Upper lobe of right lung (tissue), 1 donor: Measurements from ENCODE around the gene BMP7. TPM values are rescaled to one million over a fixed set of nuclear protein-coding genes. Genes with fewer than 3 reads are reported as not detected.

Experiments used
- ATAC-seq: fragments of 200-7000 bp; cut with Tn5 transposase; one replicate; pipeline ENCODE4 v1.9.1; 2020; ENCODE audit warnings: mild to moderate bottlenecking, moderate library complexity
- DNase-seq: peaks from one replicate; pipeline ENCODE4 v3.0.0-alpha.2; 2020
- H3K27ac ChIP-seq: fragments of 200-600 bp; one replicate; pipeline ENCODE4 v1.8.0; 2022
- H3K27me3 ChIP-seq: fragments of 200-600 bp; one replicate; pipeline ENCODE4 v1.8.0; 2022; ENCODE audit warnings: mild to moderate bottlenecking
- H3K36me3 ChIP-seq: fragments of 200-600 bp; one replicate; pipeline ENCODE4 v1.8.0; 2022
- H3K4me1 ChIP-seq: fragments of 200-600 bp; one replicate; pipeline ENCODE4 v1.8.0; 2022
- H3K4me3 ChIP-seq: fragments of 200-600 bp; one replicate; pipeline ENCODE4 v1.8.0; 2022; ENCODE audit warnings: mild to moderate bottlenecking
- H3K9me3 ChIP-seq: fragments of 200-600 bp; one replicate; pipeline ENCODE4 v1.8.0; 2022
- intact Hi-C: fragments of 100-400 bp; cut with DNase I; formaldehyde crosslinking; loops from one replicate; pipeline ENCODE4 v1.11.0; 2022
- total RNA-seq: library from RNA; stranded (reverse); fragmentation: NEBNext Ultra II Directional; extraction: Animal tissue kit (Norgen Biotek cat#: 25700); gene quantifications from one replicate; pipeline ENCODE4 v1.2.1, GENCODE V29; 2021
- TF ChIP-seq, protein P1 (sequence below): fragments of 200-600 bp; IDR thresholded peaks from one replicate; pipeline ENCODE4 v1.8.0; 2022; ENCODE audit warnings: antibody characterized with exemption
- donor health status: DM: no; HTN: yes; CAD: no; lungs with severe emphysema.

The BMP7 gene
- total RNA-seq, 1 donor from 2014 or later: 1.2 TPM

DNA sequence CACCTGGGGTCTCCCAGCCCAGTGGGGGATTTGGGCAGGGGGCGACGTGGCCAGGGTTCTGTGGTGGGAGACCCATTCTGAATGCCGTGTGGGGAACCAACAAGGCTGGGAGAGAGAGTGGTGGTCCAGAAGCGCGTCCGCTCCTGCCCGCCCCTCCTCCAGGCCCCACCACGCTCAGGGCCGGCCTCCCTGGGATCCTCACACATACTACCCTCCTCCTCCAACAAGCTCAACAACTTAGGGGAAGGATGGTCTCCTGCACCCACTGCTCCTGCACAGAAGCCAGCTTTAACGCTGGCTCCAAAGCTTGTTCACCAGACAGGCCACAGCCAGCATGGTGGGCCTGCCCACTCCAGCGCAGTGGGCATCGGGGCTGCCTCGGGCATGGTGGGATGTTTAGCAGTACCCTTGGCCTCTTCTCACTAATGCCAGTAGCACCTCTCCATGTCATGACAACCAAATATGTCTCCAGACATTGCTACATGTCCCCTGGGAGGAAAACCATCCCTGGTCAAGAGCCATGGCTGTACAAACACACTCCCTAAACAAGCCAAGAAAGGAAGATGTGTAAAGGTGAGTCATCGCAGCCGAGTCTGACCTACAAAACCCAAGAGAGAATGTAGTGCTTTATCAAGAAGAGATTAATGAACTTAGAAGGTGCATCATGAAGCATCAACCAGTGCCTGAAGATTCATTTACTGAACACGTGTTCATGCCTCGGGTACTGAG is 75.7 kb downstream of the BMP7 start:
- intact Hi-C loops: no loop called here
- TF ChIP-seq, protein P1, sequence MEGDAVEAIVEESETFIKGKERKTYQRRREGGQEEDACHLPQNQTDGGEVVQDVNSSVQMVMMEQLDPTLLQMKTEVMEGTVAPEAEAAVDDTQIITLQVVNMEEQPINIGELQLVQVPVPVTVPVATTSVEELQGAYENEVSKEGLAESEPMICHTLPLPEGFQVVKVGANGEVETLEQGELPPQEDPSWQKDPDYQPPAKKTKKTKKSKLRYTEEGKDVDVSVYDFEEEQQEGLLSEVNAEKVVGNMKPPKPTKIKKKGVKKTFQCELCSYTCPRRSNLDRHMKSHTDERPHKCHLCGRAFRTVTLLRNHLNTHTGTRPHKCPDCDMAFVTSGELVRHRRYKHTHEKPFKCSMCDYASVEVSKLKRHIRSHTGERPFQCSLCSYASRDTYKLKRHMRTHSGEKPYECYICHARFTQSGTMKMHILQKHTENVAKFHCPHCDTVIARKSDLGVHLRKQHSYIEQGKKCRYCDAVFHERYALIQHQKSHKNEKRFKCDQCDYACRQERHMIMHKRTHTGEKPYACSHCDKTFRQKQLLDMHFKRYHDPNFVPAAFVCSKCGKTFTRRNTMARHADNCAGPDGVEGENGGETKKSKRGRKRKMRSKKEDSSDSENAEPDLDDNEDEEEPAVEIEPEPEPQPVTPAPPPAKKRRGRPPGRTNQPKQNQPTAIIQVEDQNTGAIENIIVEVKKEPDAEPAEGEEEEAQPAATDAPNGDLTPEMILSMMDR: no peak
- H3K27me3 ChIP-seq: no peaks in the 10 kb centered on the region
- H3K4me1 ChIP-seq: no peaks in the 10 kb centered on the region
- H3K4me3 ChIP-seq: no peak overlapping the region
- DNase-seq (no peak), ATAC-seq (no peak)
- H3K9me3 ChIP-seq: no peaks in the 10 kb centered on the region
- H3K27ac ChIP-seq: no peak overlapping the region
- H3K36me3 ChIP-seq: no peaks in the 10 kb centered on the region

DNA sequence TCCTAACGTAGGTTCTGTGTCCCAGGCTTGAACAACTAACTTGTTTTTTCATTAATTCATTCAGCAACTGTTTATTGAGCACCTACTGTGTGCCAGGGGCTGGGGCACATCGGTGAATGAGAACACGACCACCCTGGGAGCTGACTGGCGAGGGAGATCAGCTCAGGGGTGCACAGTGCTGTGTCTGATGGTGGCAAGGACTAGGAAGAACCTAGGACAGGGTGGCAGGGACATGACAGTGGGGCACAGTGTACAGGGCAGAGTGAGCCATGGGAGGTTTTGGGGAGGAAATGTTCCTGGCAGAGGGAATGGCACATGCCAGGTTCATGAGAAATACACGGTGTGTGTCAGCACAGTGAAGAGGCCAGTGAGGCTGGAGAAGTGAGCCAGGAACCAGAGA is 76.7 kb downstream of the BMP7 start:
- H3K4me1 ChIP-seq: no peaks in the 10 kb centered on the region
- H3K36me3 ChIP-seq: no peaks in the 10 kb centered on the region
- H3K27me3 ChIP-seq: no peaks in the 10 kb centered on the region
- TF ChIP-seq, protein P1: no peak
- intact Hi-C loops: no loop called here
- no peak overlapping the region for H3K27ac ChIP-seq
- H3K9me3 ChIP-seq: no peaks in the 10 kb centered on the region
- DNase-seq (no peak), ATAC-seq (peak; percentile 30)
- no peak overlapping the region for H3K4me3 ChIP-seq

DNA sequence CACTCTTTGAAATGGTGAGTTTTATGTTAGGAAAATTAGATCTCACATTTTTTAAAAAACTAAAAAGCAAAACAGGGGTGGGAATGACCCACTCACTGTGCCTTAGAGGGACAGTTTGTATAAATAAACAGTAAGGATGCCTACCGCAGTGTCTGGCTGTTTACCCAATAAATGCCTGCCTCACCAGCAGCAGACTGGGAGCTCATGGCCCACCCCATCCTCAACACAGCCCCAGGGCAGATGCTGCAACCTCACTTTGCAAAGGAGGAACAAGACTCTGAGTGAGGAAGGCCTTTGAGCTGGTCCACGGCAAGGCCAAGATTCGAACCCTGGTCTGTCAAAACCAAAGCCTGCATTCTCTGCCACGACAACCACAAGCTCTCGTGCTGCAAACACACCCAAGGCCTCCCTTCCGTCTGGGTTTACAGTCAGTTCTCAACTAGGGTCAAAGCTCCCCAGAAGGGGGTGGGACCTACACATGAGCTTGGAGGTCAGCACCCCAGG is 77.8 kb downstream of the BMP7 start:
- no peak overlapping the region for H3K27ac ChIP-seq
- TF ChIP-seq, protein P1: no peak
- H3K4me1 ChIP-seq: no peaks in the 10 kb centered on the region
- H3K36me3 ChIP-seq: no peaks in the 10 kb centered on the region
- no peak for ATAC-seq
- H3K27me3 ChIP-seq: no peaks in the 10 kb centered on the region
- no peak for DNase-seq
- H3K9me3 ChIP-seq: no peaks in the 10 kb centered on the region
- no peak overlapping the region for H3K4me3 ChIP-seq
- intact Hi-C loops: no loop called here

DNA sequence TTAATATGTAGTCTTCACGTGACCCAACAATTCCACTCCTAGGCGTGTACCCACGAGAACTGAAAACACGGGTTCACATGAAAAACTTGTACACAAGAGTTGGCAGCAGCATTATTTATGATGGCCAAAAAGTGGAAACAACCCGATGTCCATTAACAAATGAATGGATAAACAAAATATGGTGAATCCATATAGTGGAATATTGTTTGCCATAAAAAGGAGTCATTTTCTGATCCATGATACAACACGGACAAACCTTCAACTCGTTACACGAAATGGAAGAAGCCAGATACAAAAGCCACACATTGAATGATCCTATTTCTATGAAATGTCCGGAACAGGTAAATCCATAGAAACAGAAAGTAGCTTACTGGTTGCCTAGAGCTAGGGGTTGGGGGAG is 78.4 kb downstream of the BMP7 start:
- no peaks in the 10 kb centered on the region for H3K9me3 ChIP-seq
- TF ChIP-seq, protein P1: no peak
- ATAC-seq (no peak), DNase-seq (no peak)
- no peak overlapping the region for H3K4me3 ChIP-seq
- no peak overlapping the region for H3K27ac ChIP-seq
- H3K27me3 ChIP-seq: no peaks in the 10 kb centered on the region
- intact Hi-C loops: no loop called here
- no peaks in the 10 kb centered on the region for H3K4me1 ChIP-seq
- H3K36me3 ChIP-seq: no peaks in the 10 kb centered on the region

DNA sequence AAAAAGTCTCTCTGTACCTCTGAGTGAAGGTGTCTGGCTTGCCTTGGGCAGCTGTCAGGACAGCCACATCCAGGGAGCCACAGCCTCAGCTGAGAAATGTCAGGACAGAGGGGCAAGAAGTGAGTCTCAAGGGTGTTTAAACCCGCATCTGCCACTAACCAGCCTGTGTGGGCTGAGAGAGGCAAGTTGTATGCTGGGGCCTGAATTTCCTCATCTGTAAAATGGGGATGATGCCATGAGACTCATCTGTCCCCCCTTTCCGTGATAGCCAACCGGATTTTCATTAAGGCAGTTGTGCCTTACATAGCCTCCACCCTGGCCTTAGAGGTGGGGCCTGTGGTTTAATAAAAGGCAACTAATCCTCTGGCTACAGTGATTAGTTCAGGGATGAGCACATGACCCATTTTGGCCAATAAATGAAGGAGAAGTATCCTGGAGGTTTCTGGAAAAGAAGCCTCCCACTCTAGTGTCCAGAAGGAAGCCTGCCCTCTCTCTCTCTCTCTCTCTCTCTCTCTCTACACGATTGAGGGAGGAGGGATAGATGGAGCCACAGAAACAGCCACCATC is 79.3 kb downstream of the BMP7 start:
- DNase-seq (no peak), ATAC-seq (no peak)
- no peak overlapping the region for H3K4me3 ChIP-seq
- TF ChIP-seq, protein P1: no peak
- intact Hi-C loops: no loop called here
- no peak overlapping the region for H3K27ac ChIP-seq
- no peaks in the 10 kb centered on the region for H3K9me3 ChIP-seq
- no peaks in the 10 kb centered on the region for H3K27me3 ChIP-seq
- H3K4me1 ChIP-seq: no peaks in the 10 kb centered on the region
- H3K36me3 ChIP-seq: no peaks in the 10 kb centered on the region
